Bronchial epithelial cell (primary cell): ENCODE measurements around the gene GRM1. TPM values are rescaled to one million over a fixed set of nuclear protein-coding genes. Genes with fewer than 3 reads are reported as not detected.

Experiments
- DNase-seq: peaks from one replicate; pipeline ENCODE4 v3.0.0-alpha.2; 2010; ENCODE audit warnings: low read depth
- FAIRE-seq: peaks from 2 replicates; lab custom pipeline; 2011; peaks lifted over from hg19 to GRCh38; lab: Jason Lieb, UNC
- H3K27me3 ChIP-seq: 2 replicates; pipeline ENCODE4 v1.5.1; 2011; ENCODE audit warnings: low read length; ENCODE audit not compliant: control insufficient read depth, insufficient read depth
- H3K36me3 ChIP-seq: 2 replicates; pipeline ENCODE4 v1.5.1; 2011; ENCODE audit warnings: low read length; ENCODE audit not compliant: control insufficient read depth, insufficient read depth
- H3K4me3 ChIP-seq: 2 replicates; pipeline ENCODE4 v1.5.1; 2011; ENCODE audit warnings: mild to moderate bottlenecking, low read depth, low read length, control low read depth
- CTCF ChIP-seq: IDR thresholded peaks from 2 replicates; pipeline ENCODE4 v1.5.1; 2011; ENCODE audit warnings: mild to moderate bottlenecking, moderate library complexity, low read length, control low read depth, inconsistent platforms; ENCODE audit not compliant: insufficient read depth, severe bottlenecking
- total RNA-seq: library from RNA; depleted of rRNA; stranded (reverse); fragments of >200 nt; gene quantifications from 2 replicates; pipeline ENCODE4 v1.2.1, GENCODE V29; 2014

Gene GRM1
- total RNA-seq, 1 donor from 2014 or later, result not detected

- H3K36me3 ChIP-seq, result no peaks in the 10 kb centered on the region
- FAIRE-seq (no peak), DNase-seq (no peak)
- H3K4me3 ChIP-seq, result no peak overlapping the region
- no peak for TF ChIP-seq CTCF
- H3K27me3 ChIP-seq, result no peaks in the 10 kb centered on the region
Observed at GRCh38 chr6:146402476-146402875, 373.6 kb downstream of the GRM1 start.

- no peak for FAIRE-seq
Observed at GRCh38 chr6:146408583-146408982, 379.7 kb downstream of the GRM1 start.

GRCh38 chr6:146410851-146411595 is 382.2 kb downstream of the GRM1 start:
- H3K4me3 ChIP-seq, result no peak overlapping the region
- no peak for TF ChIP-seq CTCF
- no peaks in the 10 kb centered on the region for H3K36me3 ChIP-seq
- FAIRE-seq (peak; percentile 52), DNase-seq (peak; percentile 74)
- no peaks in the 10 kb centered on the region for H3K27me3 ChIP-seq

More at GRCh38 chr6:146408583-146408982, 379.7 kb downstream of the GRM1 start:
- Histone ChIP-seq H3K4me3 (no peak overlapping the region), H3K27me3 (no peaks in the 10 kb centered on the region), H3K36me3 (no peaks in the 10 kb centered on the region)
- no peak for TF ChIP-seq CTCF
- no peak for DNase-seq

- Histone ChIP-seq H3K36me3 (no peaks in the 10 kb centered on the region), H3K27me3 (no peaks in the 10 kb centered on the region), H3K4me3 (no peak overlapping the region)
- DNase-seq, result no peak
- no peak for TF ChIP-seq CTCF
- no peak for FAIRE-seq
Observed at GRCh38 chr6:146419576-146419975, 390.7 kb downstream of the GRM1 start.

GRCh38 chr6:146420255-146420654 is 391.4 kb downstream of the GRM1 start:
- TF ChIP-seq CTCF, result no peak
- H3K27me3 ChIP-seq, result no peaks in the 10 kb centered on the region
- no peaks in the 10 kb centered on the region for H3K36me3 ChIP-seq
- no peak for FAIRE-seq
- no peak overlapping the region for H3K4me3 ChIP-seq
- DNase-seq, result no peak
